ENCODE results near the gene KCNC1. TPM values are rescaled to one million over a fixed set of nuclear protein-coding genes. Genes with fewer than 3 reads are reported as not detected.

Gene KCNC1
- not detected for total RNA-seq

- no peak for TF ChIP-seq CTCF (IDR thresholded peaks at IDR 0.05; ENCODE audit: low read depth)
Observed at GRCh38 chr11:17734418-17734911, at the start of gene KCNC1. KCNC1 (plus strand) TSS chr11:17734781; CDS start chr11:17736003, 1,222 bp downstream.

GRCh38 chr11:17686231-17686980 lies 48.2 kb upstream of the KCNC1 start:
- no peak for TF ChIP-seq CTCF (IDR thresholded peaks at IDR 0.05; ENCODE audit: low read depth)

GRCh38 chr11:17687946-17688670 lies 46.5 kb upstream of the KCNC1 start:
- no peak for TF ChIP-seq CTCF (IDR thresholded peaks at IDR 0.05; ENCODE audit: low read depth)

- TF ChIP-seq CTCF (IDR thresholded peaks at IDR 0.05; ENCODE audit: low read depth), result no peak
Observed at GRCh38 chr11:17691550-17691949, 43.0 kb upstream of the KCNC1 start.

- no peak for TF ChIP-seq CTCF (IDR thresholded peaks at IDR 0.05; ENCODE audit: low read depth)
Observed at GRCh38 chr11:17691976-17692375, 42.6 kb upstream of the KCNC1 start.

- no peak for TF ChIP-seq CTCF (IDR thresholded peaks at IDR 0.05; ENCODE audit: low read depth)
Observed at GRCh38 chr11:17692931-17693330, 41.6 kb upstream of the KCNC1 start.

GRCh38 chr11:17693531-17693930 lies 41.0 kb upstream of the KCNC1 start:
- TF ChIP-seq CTCF (IDR thresholded peaks at IDR 0.05; ENCODE audit: low read depth), result no peak
